HFF-Myc (cell line): ENCODE measurements around the gene SDSL.

Source experiments
- DNase-seq: peaks from one replicate; pipeline ENCODE4 v3.0.0-alpha.2; 2011; ENCODE audit warnings: low read depth; ENCODE audit errors: extremely low read depth
- H3K4me3 ChIP-seq: replicated peaks from 2 replicates; pipeline ENCODE4 v1.5.1; 2011; ENCODE audit warnings: low read depth, mild to moderate bottlenecking, control low read depth, low read length
- CTCF ChIP-seq: IDR thresholded peaks from 2 replicates; pipeline ENCODE4 v1.5.1; 2012; ENCODE audit warnings: mild to moderate bottlenecking, low read depth, low read length, control low read depth; ENCODE audit errors: missing control alignments

SDSL gene

GRCh38 chr12:113477171-113477841, 55.1 kb downstream of the SDSL start:
- no peak for DNase-seq

GRCh38 chr12:113477842-113478215, 55.6 kb downstream of the SDSL start:
- TF ChIP-seq CTCF, result no peak
- H3K4me3 ChIP-seq, result no peak overlapping the region
- DNase-seq, result no peak

More at GRCh38 chr12:113477171-113477841, 55.1 kb downstream of the SDSL start:
- no peak for TF ChIP-seq CTCF
- no peak overlapping the region for H3K4me3 ChIP-seq

GRCh38 chr12:113478351-113479011, 56.3 kb downstream of the SDSL start:
- no peak for DNase-seq
- no peak overlapping the region for H3K4me3 ChIP-seq
- no peak for TF ChIP-seq CTCF

GRCh38 chr12:113479216-113479589, 57.0 kb downstream of the SDSL start:
- no peak for TF ChIP-seq CTCF
- H3K4me3 ChIP-seq, result no peak overlapping the region
- no peak for DNase-seq

- DNase-seq, result no peak
- H3K4me3 ChIP-seq, result no peak overlapping the region
- TF ChIP-seq CTCF, result no peak
These were observed 57.6 kb downstream of the SDSL start for GRCh38 chr12:113479590-113480335.

GRCh38 chr12:113480336-113480971, 58.3 kb downstream of the SDSL start:
- DNase-seq, result no peak
- H3K4me3 ChIP-seq, result no peak overlapping the region
- TF ChIP-seq CTCF, result no peak
